ENCODE results near the gene TGFBR2. TPM values are rescaled to one million over a fixed set of nuclear protein-coding genes. Genes with fewer than 3 reads are reported as not detected.

Gene TGFBR2
- total and polyA plus RNA-seq, 4 donors, result 13.9 to 61.2 (median 33.7) TPM

GRCh38 chr3:30604093-30604492, 2.3 kb upstream of the TGFBR2 start:
- no peak for TF ChIP-seq NR2F2 (IDR thresholded peaks at IDR 0.05)
- TF ChIP-seq ZBTB33 (IDR thresholded peaks at IDR 0.05), result no peak
- no peak for TF ChIP-seq HNF4G (IDR thresholded peaks at IDR 0.05)
- TF ChIP-seq EGR1 (IDR thresholded peaks at IDR 0.05; ENCODE audit: low read depth in 2 of 2), result no peak
- no peak for TF ChIP-seq TAF1 (conservative IDR thresholded peaks at IDR 0.05)
- no peak for TF ChIP-seq SP1 (IDR thresholded peaks at IDR 0.05)
- TF ChIP-seq JUND (IDR thresholded peaks at IDR 0.05), result no peak
- TF ChIP-seq REST (IDR thresholded peaks at IDR 0.05), result no peak
- no peak for TF ChIP-seq RAD21 (IDR thresholded peaks at IDR 0.05)
- no peak for TF ChIP-seq FOXA1 (IDR thresholded peaks at IDR 0.05)
- TF ChIP-seq FOXA2 (IDR thresholded peaks at IDR 0.05), result no peak
- Histone ChIP-seq H3K27ac (ENCODE audit: low read depth in 1 of 2, low read length in 2 of 2) (peak overlapping the region; percentile 28 to 99), H3K4me1 (ENCODE audit: control insufficient read depth in 4 of 4, insufficient read depth in 4 of 4, low read length in 3 of 4) (peaks cover 0 to 19% (median 6%) of the 10 kb centered on the region in 4 donors), H3K9ac (ENCODE audit: low read depth in 1 of 2, low read length in 2 of 2) (no peak overlapping the region), H3K4me3 (ENCODE audit: low read depth in 1 of 3, low read length in 3 of 3) (no peak overlapping the region), H3K9me3 (ENCODE audit: control insufficient read depth in 4 of 4, low read length in 3 of 4) (no peaks in the 10 kb centered on the region), H3K27me3 (ENCODE audit: control insufficient read depth in 4 of 4, insufficient read depth in 4 of 4, low read length in 3 of 4) (no peaks in the 10 kb centered on the region), H3K36me3 (ENCODE audit: control insufficient read depth in 4 of 4, insufficient read depth in 3 of 4, low read depth in 1 of 4, low read length in 3 of 4) (no peaks in the 10 kb centered on the region)
- no peak for DNase-seq (ENCODE audit: low spot score)
- WGBS, result 81% methylated on average over 3 of the region's 3 CpGs

DNA sequence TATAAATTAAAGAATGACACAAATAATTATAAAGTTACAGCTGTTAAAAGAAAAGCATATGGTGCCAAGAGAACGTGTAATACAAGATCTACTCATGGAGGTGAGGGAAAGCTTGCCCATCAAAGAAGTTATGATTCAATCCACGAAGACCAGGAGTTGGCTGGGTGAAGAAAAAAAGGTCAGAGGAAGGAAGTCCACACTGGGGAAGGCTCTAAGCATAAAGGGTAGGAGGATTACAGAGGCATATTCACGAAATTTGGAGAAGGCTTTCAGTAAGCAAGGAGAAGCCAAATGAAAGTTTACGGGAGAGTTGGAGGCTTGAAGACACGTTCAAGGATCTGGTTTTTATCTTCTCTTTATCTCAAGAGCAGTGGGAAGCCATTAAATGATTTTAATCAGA, 1.8 kb upstream of the TGFBR2 start:
- peaks cover 0 to 19% (median 6%) of the 10 kb centered on the region in 4 donors for H3K4me1 ChIP-seq (ENCODE audit: control insufficient read depth in 4 of 4, insufficient read depth in 4 of 4, low read length in 3 of 4)
- H3K9ac ChIP-seq (ENCODE audit: low read depth in 1 of 2, low read length in 2 of 2), result no peak overlapping the region
- H3K36me3 ChIP-seq (ENCODE audit: control insufficient read depth in 4 of 4, insufficient read depth in 3 of 4, low read depth in 1 of 4, low read length in 3 of 4), result no peaks in the 10 kb centered on the region
- no peaks in the 10 kb centered on the region for H3K27me3 ChIP-seq (ENCODE audit: control insufficient read depth in 4 of 4, insufficient read depth in 4 of 4, low read length in 3 of 4)
- H3K9me3 ChIP-seq (ENCODE audit: control insufficient read depth in 4 of 4, low read length in 3 of 4), result no peaks in the 10 kb centered on the region
- no peak overlapping the region for H3K4me3 ChIP-seq (ENCODE audit: low read depth in 1 of 3, low read length in 3 of 3)
- no peak for DNase-seq (ENCODE audit: low spot score)
- no peak for TF ChIP-seq TAF1 (conservative IDR thresholded peaks at IDR 0.05)
- TF ChIP-seq SP1 (IDR thresholded peaks at IDR 0.05), result no peak
- no peak for TF ChIP-seq ZBTB33 (IDR thresholded peaks at IDR 0.05)
- TF ChIP-seq CTCF (IDR thresholded peaks at IDR 0.05; ENCODE audit: low read depth, low read length, missing input control), result no peak
- TF ChIP-seq, protein P1, sequence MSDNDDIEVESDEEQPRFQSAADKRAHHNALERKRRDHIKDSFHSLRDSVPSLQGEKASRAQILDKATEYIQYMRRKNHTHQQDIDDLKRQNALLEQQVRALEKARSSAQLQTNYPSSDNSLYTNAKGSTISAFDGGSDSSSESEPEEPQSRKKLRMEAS (IDR thresholded peaks at IDR 0.05), result no peak
- no peak for TF ChIP-seq HNF4G (IDR thresholded peaks at IDR 0.05)
- no peak for TF ChIP-seq FOXA1 (IDR thresholded peaks at IDR 0.05)
- TF ChIP-seq, protein P2, sequence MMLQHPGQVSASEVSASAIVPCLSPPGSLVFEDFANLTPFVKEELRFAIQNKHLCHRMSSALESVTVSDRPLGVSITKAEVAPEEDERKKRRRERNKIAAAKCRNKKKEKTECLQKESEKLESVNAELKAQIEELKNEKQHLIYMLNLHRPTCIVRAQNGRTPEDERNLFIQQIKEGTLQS (IDR thresholded peaks at IDR 0.05), result no peak
- no peak for TF ChIP-seq JUND (IDR thresholded peaks at IDR 0.05)
- TF ChIP-seq YY1 (IDR thresholded peaks at IDR 0.05), result no peak
- TF ChIP-seq REST (IDR thresholded peaks at IDR 0.05), result no peak
- TF ChIP-seq NR2F2 (IDR thresholded peaks at IDR 0.05), result no peak
- TF ChIP-seq RAD21 (IDR thresholded peaks at IDR 0.05), result no peak
- no peak for TF ChIP-seq HNF4A (conservative IDR thresholded peaks at IDR 0.05)
- no peak for TF ChIP-seq FOXA2 (IDR thresholded peaks at IDR 0.05)
- TF ChIP-seq RXRA (IDR thresholded peaks at IDR 0.05), result no peak
- peak overlapping the region; percentile 28 to 99 for H3K27ac ChIP-seq (ENCODE audit: low read depth in 1 of 2, low read length in 2 of 2)
- WGBS, result 81% methylated on average over 5 of the region's 5 CpGs
